Naive thymus-derived CD8-positive, alpha-beta T cell (primary cell): ENCODE results near the gene CDK19. TPM values are rescaled to one million over a fixed set of nuclear protein-coding genes. Genes with fewer than 3 reads are reported as not detected.

ENCODE experiments used
- ATAC-seq, 2 donors: fragments of 150-1000 bp; cut with Tn5 transposase in 1 of 2; sonication (Bioruptor Pico), chemical (Tn5 transposase) in 1 of 2; 1 replicate in 1 of 2; 2 replicates in 1 of 2; pipeline ENCODE4 v1.10.0; 2021; ENCODE audit warnings: mild to moderate bottlenecking in 2 of 2, moderate library complexity in 2 of 2
- POLR2A ChIA-PET: fragments of 350-600 bp; sonication (Branson Sonifier 250); formaldehyde crosslinking; loops from one replicate; lab custom pipeline; 2021; ENCODE audit warnings: antibody characterized with exemption; lab: Charles Lee
- DNase-seq, 10 donors: peaks; one replicate each; pipeline versions ENCODE4 v3.0.0 to v3.0.0-alpha.2; 2020 to 2022
- H3K27ac Mint-ChIP-seq, 10 donors: one replicate each; pipeline ENCODE4 v1.8.0; 2020 to 2022; ENCODE audit warnings: mild to moderate bottlenecking in 10 of 10, mixed read lengths in 10 of 10, moderate library complexity in 4 of 10, inconsistent platforms in 1 of 10
- H3K27me3 Mint-ChIP-seq, 5 donors: one replicate each; pipeline ENCODE4 v1.8.0; 2021 to 2022; ENCODE audit warnings: mixed read lengths in 5 of 5
- H3K36me3 Mint-ChIP-seq, 3 donors: one replicate each; pipeline ENCODE4 v1.8.0; 2020 to 2022; ENCODE audit warnings: mixed read lengths in 3 of 3, mild to moderate bottlenecking in 2 of 3, inconsistent platforms in 1 of 3
- H3K4me1 Mint-ChIP-seq, 4 donors: one replicate each; pipeline ENCODE4 v1.8.0; 2021 to 2022; ENCODE audit warnings: mixed read lengths in 4 of 4
- H3K4me3 Mint-ChIP-seq, 10 donors: one replicate each; pipeline ENCODE4 v1.8.0; 2020 to 2022; ENCODE audit warnings: mild to moderate bottlenecking in 10 of 10, mixed read lengths in 10 of 10, moderate library complexity in 6 of 10, inconsistent platforms in 1 of 10
- H3K9me3 Mint-ChIP-seq, 9 donors: one replicate each; pipeline ENCODE4 v1.8.0; 2020 to 2022; ENCODE audit warnings: mixed read lengths in 9 of 9, mild to moderate bottlenecking in 3 of 9, inconsistent platforms in 1 of 9, moderate library complexity in 1 of 9
- polyA plus RNA-seq, 3 donors: library from polyadenylated mRNA; unstranded; fragments of 300-500 nt; fragmentation: Illumina TruSeq; gene quantifications; one replicate each; pipeline ENCODE4 v1.2.3, GENCODE V29; 2021
- total RNA-seq, 8 experiments: library from RNA in 2 of 8; stranded (reverse) in 2 of 8; gene quantifications; one replicate each; pipeline ENCODE4 v1.2.3 and lab custom pipeline; 2021 to 2026

Gene CDK19
- total and polyA plus RNA-seq, 5 experiments from 2014 or later = 1.1 to 20.0 (median 2.1) TPM

DNA sequence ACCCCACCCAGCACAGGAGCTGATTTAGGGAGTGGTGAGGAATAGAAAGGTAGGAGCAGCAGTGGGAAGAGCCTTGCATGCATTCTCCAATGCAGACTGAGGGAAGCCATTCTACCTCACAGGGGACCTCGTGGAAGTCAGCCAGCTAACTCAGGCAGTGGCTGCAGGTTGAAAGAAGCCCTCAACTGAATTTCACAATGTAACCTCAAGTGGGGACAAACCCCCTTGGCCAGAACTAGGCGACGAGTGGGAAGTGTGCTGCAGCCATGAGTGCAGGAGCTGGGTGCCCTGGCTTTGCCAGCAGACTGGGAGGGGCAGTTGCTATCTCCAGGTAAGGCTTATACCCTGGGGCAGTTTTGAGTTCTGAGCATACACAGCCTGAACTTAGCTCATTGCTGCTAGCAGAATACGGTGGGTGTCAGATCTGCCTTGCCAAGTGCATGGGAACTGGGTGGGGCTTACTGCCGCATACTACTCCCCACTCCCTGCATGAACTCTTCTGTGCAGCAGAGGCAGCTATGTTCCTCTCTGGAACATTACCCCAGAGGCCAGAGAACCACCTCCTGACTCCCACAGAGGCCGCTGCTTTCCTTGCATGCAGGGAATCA is 126.5 kb downstream of the CDK19 start:
- peaks cover 0 to 15% (median 5%) of the 10 kb centered on the region in 3 donors for H3K36me3 Mint-ChIP-seq
- H3K4me3 Mint-ChIP-seq = peak overlapping the region in 4 of 10 donors; percentile 19 to 41 (median 29)
- peak overlapping the region; percentile 24 to 90 (median 70) for H3K27ac Mint-ChIP-seq
- peak; percentile 52 to 53 for ATAC-seq
- peaks cover 13 to 44% (median 29%) of the 10 kb centered on the region in 4 donors for H3K4me1 Mint-ChIP-seq
- POLR2A ChIA-PET = interaction anchor here (1.0 to 2.9 kb wide), 2 partner anchors 186 to 270 kb away, joined by 3 to 17 read pairs; partner anchors contain the start of genes AMD1 and GTF3C6
- no peaks in the 10 kb centered on the region for H3K9me3 Mint-ChIP-seq
- peak in 1 of 10 donors; percentile 3 for DNase-seq
- H3K27me3 Mint-ChIP-seq = no peaks in the 10 kb centered on the region

DNA sequence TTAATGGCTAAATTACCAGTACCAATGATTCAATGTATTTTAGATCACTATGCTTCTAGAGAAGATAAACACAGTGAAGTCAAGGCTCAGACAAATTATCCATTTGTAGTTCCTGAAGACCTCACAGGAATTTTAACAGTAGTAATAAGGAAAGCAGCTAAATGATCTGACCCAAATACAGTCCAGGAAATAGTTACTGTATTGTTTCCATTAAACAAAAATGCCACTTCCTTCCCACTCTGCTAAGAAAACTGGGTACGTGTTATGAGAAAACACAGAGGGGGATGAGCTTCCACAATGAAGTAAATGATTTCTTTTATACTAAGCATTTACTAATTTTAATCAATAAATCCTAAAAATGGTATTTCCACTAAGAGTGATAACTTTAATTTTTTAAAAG is 127.9 kb downstream of the CDK19 start:
- Mint-ChIP-seq H3K9me3 (no peaks in the 10 kb centered on the region), H3K4me1 (peaks cover 13 to 47% (median 31%) of the 10 kb centered on the region in 4 donors), H3K36me3 (peaks cover 0 to 9% (median 3%) of the 10 kb centered on the region in 3 donors), H3K27ac (peak overlapping the region in 5 of 10 donors; percentile 3 to 71 (median 34)), H3K27me3 (no peaks in the 10 kb centered on the region), H3K4me3 (peak overlapping the region in 4 of 10 donors; percentile 30 to 52 (median 38))
- DNase-seq (no peak), ATAC-seq (no peak)
- POLR2A ChIA-PET = interaction anchor here (0.6 to 2.9 kb wide), 3 partner anchors 187 to 795 kb away, joined by 4 to 17 read pairs (median 5); partner anchors contain the start of genes AMD1 and REV3L

DNA sequence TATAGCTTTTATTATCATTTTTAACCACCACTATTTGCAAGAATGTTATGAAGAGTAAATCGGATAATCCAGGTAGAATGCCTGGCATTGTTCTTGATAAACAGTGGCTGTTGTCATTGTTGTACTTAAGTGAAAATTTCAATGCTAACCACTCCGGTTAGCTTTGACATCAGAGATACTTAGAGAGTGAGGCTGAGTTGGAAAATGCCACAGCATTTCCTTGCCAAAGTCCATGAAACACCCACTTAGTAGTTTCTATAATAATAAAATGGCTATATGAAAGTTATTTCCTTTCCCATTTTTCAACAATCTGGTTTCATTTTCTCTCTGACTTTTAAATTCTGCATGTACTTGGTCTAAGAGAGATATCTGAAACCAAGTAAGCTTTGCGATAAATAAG is 132.0 kb downstream of the CDK19 start:
- no peak for ATAC-seq
- Mint-ChIP-seq H3K9me3 (no peaks in the 10 kb centered on the region), H3K4me1 (peaks cover 5 to 32% (median 18%) of the 10 kb centered on the region in 4 donors), H3K36me3 (peaks cover 0 to 3% (median 0%) of the 10 kb centered on the region in 3 donors), H3K27me3 (no peaks in the 10 kb centered on the region), H3K4me3 (no peak overlapping the region), H3K27ac (no peak overlapping the region)
- no peak for DNase-seq
- POLR2A ChIA-PET = interaction anchor here (0.7 to 2.0 kb wide), 5 partner anchors 16 to 325 kb away, joined by 3 to 16 read pairs (median 7); partner anchors contain the start of genes AMD1, CDK19 and GTF3C6

DNA sequence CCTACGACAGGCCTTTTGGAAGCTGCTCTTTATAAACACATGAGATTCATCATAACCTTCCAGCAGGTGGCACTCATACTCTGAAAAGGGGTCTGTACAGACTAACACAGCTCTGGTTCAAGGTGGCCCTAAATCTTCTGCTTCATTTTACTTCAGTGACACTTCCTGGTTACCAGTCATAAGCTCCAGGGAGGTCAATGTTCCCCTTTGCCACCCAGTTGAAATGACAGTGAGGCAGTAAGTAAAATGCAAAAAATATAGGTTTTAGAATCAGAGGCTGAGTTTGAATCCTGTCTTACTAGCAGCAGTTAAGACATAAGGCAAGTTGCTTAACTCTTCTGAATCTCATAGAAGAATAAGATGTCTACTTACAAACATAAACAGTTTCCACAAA is 132.8 kb downstream of the CDK19 start:
- H3K4me3 Mint-ChIP-seq = no peak overlapping the region
- ATAC-seq (peak; percentile 99), DNase-seq (peak in 9 of 10 donors; percentile 48 to 87 (median 73))
- H3K9me3 Mint-ChIP-seq = no peaks in the 10 kb centered on the region
- no peaks in the 10 kb centered on the region for H3K27me3 Mint-ChIP-seq
- peaks cover 0 to 3% (median 0%) of the 10 kb centered on the region in 3 donors for H3K36me3 Mint-ChIP-seq
- peak overlapping the region in 5 of 10 donors; percentile 49 to 78 (median 61) for H3K27ac Mint-ChIP-seq
- POLR2A ChIA-PET = interaction anchor here (0.6 to 2.0 kb wide), 8 partner anchors 17 to 292 kb away, joined by 3 to 16 read pairs (median 4); partner anchors contain the start of genes AMD1, CDK19 and GTF3C6
- H3K4me1 Mint-ChIP-seq = peaks cover 3 to 24% (median 12%) of the 10 kb centered on the region in 4 donors

DNA sequence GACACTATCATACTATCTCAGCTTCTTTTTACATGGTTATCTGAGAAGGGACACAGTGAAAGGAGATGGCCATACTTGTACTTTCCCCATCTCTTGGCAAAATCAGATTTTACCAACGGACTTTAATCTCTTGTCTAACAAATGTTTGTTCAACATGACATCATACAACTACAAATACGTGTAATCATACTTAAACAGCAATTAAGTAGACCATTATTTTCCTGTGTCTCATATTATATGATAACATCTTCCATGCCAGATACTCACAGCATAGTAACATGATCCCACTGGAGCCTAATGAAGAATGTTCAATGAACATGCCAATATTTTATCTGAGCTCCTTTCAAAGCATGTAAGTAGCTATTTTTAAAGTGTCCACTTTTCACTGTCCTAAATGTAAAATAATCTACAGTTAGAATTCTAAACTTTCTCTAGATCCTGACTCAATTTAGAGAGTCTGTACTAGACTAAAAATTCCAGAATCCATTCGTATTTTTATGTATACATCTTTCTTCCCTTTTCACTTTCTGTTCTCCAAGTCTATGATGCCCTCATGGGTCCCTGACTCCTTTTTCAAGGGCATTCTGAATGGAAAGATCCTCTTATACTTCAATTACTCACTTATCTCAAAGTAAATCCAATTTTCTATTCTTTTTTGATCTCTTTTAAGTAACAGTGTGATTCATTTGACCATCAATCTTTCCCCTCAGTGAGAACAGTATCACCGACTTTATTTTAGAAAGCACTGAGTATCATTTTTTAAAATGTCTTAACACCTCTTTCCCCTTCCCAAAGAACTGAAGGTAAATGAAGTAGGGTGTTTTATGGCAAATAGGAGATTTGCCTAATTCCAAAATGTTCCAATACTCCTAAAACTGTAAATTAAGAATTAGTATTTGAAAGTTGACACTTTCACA is 133.5 kb downstream of the CDK19 start:
- no peak for DNase-seq
- peak overlapping the region in 4 of 10 donors; percentile 49 to 73 (median 56) for H3K27ac Mint-ChIP-seq
- ATAC-seq = no peak
- no peaks in the 10 kb centered on the region for H3K9me3 Mint-ChIP-seq
- H3K27me3 Mint-ChIP-seq = no peaks in the 10 kb centered on the region
- peaks cover 3 to 18% (median 7%) of the 10 kb centered on the region in 4 donors for H3K4me1 Mint-ChIP-seq
- POLR2A ChIA-PET = interaction anchor here (0.6 to 2.0 kb wide), 7 partner anchors 133 to 276 kb away, joined by 3 to 16 read pairs (median 4); partner anchors contain the start of genes AMD1, CDK19 and GTF3C6
- H3K4me3 Mint-ChIP-seq = no peak overlapping the region
- peaks cover 0 to 3% (median 0%) of the 10 kb centered on the region in 3 donors for H3K36me3 Mint-ChIP-seq

DNA sequence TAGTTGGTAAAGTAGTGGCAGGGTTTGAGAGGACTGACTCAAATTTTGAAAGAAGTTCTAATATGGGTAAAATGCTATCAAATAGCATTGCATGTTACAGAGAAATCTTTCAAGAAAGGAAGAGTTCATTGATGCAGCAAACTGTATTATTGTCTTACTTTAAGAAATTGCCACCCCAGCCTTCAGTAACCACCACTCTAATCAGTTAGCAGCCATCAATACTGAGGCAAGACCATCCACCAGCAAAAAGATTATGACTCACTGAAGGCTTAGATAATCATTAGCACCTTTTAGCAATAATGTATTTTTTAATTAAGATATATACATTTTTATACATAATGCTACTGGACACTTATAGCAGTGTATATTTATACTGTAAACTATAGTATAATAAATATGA is 138.9 kb downstream of the CDK19 start:
- DNase-seq = no peak
- H3K27me3 Mint-ChIP-seq = no peaks in the 10 kb centered on the region
- POLR2A ChIA-PET = no interaction called here
- ATAC-seq = no peak
- H3K4me1 Mint-ChIP-seq = peaks cover 0 to 3% (median 0%) of the 10 kb centered on the region in 4 donors
- no peak overlapping the region for H3K27ac Mint-ChIP-seq
- peaks cover 0 to 2% (median 0%) of the 10 kb centered on the region in 3 donors for H3K36me3 Mint-ChIP-seq
- no peaks in the 10 kb centered on the region for H3K9me3 Mint-ChIP-seq
- H3K4me3 Mint-ChIP-seq = no peak overlapping the region

DNA sequence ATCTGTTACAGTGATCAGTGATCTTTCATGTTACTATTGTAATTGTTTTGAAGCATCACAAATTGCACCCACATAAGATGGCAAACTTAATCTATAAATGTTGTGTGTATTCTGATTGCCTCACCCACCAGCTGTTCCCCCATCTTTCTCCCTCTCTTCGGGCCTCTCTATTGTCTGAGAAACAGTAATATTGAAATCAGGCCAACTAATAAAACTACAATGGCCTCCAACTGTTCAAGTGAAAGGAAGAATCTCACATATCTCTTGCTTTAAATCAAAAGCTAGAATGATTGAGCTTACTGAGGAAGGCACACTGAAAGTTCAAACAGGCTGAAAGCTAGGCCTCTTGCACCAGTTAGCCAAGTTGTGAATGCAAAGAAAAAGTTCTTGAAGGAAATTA is 141.2 kb downstream of the CDK19 start:
- Mint-ChIP-seq H3K9me3 (no peaks in the 10 kb centered on the region), H3K27me3 (no peaks in the 10 kb centered on the region), H3K27ac (no peak overlapping the region), H3K4me3 (no peak overlapping the region), H3K36me3 (peaks cover 0 to 2% (median 2%) of the 10 kb centered on the region in 3 donors), H3K4me1 (peaks cover 0 to 3% (median 0%) of the 10 kb centered on the region in 4 donors)
- ATAC-seq (no peak), DNase-seq (no peak)
- POLR2A ChIA-PET = no interaction called here

DNA sequence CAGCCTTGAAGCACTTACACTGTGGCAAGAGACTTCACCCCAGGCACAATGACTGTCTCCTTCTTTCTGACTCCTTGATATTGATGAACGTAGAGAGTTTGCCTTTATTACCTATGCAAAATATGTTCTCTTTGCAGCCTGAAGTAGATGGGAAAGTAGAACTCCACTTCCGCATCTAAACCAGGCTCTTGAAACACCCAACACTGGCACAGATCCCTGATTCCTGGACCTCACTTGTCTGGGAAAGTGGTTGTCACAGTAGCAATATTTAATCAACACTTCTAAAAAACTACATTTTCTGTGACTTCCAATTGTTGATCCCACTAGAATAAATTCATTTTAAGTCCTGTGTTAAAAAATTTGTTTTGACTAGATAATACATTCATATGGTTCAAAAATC is 143.1 kb downstream of the CDK19 start:
- POLR2A ChIA-PET = interaction anchor here (1.0 kb wide), 1 partner anchor 13 kb away, joined by 3 read pairs; no protein-coding TSS in a partner anchor
- peaks cover 0 to 6% (median 2%) of the 10 kb centered on the region in 3 donors for H3K36me3 Mint-ChIP-seq
- DNase-seq (no peak), ATAC-seq (no peak)
- H3K4me1 Mint-ChIP-seq = no peaks in the 10 kb centered on the region
- H3K27me3 Mint-ChIP-seq = no peaks in the 10 kb centered on the region
- H3K4me3 Mint-ChIP-seq = no peak overlapping the region
- no peak overlapping the region for H3K27ac Mint-ChIP-seq
- no peaks in the 10 kb centered on the region for H3K9me3 Mint-ChIP-seq

DNA sequence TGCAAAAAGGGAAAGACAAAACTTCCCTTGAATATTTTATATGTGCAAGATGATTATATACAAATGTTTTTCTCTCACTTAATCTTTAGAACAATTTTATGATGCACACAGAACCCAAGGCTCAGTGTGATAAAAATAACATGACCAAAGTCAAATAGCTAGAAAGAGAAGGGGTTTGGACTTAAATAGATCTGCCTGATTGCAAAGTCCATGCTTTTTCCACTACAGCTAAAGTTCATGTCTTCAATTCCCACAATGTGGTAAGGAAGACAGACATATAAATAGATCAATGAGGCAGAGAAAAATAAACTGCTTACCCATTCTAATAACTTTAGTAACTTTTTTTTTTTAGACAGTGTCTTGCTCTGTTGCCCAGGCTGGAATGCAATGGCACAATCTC is 143.8 kb downstream of the CDK19 start:
- no peaks in the 10 kb centered on the region for H3K27me3 Mint-ChIP-seq
- no peaks in the 10 kb centered on the region for H3K4me1 Mint-ChIP-seq
- no peak overlapping the region for H3K4me3 Mint-ChIP-seq
- H3K36me3 Mint-ChIP-seq = peaks cover 0 to 6% (median 4%) of the 10 kb centered on the region in 3 donors
- POLR2A ChIA-PET = interaction anchor here (1.0 kb wide), 1 partner anchor 14 kb away, joined by 3 read pairs; no protein-coding TSS in a partner anchor
- DNase-seq = no peak
- no peak for ATAC-seq
- no peak overlapping the region for H3K27ac Mint-ChIP-seq
- no peaks in the 10 kb centered on the region for H3K9me3 Mint-ChIP-seq

DNA sequence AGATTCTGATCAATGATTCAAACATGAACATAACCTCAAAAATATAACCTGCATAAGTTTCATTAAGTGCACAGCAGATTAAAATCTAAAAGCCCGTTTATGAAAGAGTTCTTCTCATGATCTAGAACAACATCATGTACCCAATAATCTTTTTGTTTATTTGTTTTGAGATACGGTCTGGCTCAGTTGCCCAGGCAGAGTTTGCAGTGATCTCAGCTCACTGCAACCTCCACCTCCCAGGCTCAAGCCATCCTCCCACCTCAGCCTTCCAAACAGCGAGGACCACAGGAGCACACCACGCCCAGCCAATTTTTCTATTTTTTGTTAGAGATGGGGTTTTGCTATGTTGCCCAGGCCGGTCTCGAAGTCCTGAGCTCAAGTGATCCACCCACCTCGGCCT is 149.7 kb downstream of the CDK19 start:
- Mint-ChIP-seq H3K36me3 (peaks cover 14 to 33% (median 16%) of the 10 kb centered on the region in 3 donors), H3K27ac (no peak overlapping the region), H3K4me1 (peaks cover 0 to 16% (median 2%) of the 10 kb centered on the region in 4 donors), H3K27me3 (no peaks in the 10 kb centered on the region), H3K4me3 (no peak overlapping the region), H3K9me3 (no peaks in the 10 kb centered on the region)
- POLR2A ChIA-PET = no interaction called here
- no peak for ATAC-seq
- no peak for DNase-seq

DNA sequence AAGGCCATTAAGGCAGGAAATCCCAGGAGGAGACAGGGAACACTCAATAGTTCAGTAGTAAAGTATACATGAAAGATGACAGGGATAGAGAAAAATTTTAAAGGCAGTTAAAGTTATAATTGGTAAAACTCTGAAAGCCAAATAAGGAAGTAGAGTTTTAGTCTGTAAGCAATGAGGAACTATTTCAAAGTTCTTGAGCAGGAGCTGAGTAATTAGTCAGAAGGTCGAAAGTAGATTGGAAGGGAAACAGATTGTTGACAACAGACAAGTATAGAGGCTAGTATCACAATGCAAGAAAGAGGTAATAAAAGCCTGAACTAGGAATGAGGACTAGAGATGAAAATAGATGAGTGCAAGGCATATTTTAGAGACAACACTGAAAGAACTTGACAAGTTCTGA is 150.3 kb downstream of the CDK19 start:
- no peak for DNase-seq
- POLR2A ChIA-PET = no interaction called here
- no peak overlapping the region for H3K4me3 Mint-ChIP-seq
- H3K27me3 Mint-ChIP-seq = no peaks in the 10 kb centered on the region
- H3K27ac Mint-ChIP-seq = no peak overlapping the region
- ATAC-seq = no peak
- H3K4me1 Mint-ChIP-seq = peaks cover 0 to 16% (median 2%) of the 10 kb centered on the region in 4 donors
- peaks cover 14 to 34% (median 16%) of the 10 kb centered on the region in 3 donors for H3K36me3 Mint-ChIP-seq
- H3K9me3 Mint-ChIP-seq = no peaks in the 10 kb centered on the region

DNA sequence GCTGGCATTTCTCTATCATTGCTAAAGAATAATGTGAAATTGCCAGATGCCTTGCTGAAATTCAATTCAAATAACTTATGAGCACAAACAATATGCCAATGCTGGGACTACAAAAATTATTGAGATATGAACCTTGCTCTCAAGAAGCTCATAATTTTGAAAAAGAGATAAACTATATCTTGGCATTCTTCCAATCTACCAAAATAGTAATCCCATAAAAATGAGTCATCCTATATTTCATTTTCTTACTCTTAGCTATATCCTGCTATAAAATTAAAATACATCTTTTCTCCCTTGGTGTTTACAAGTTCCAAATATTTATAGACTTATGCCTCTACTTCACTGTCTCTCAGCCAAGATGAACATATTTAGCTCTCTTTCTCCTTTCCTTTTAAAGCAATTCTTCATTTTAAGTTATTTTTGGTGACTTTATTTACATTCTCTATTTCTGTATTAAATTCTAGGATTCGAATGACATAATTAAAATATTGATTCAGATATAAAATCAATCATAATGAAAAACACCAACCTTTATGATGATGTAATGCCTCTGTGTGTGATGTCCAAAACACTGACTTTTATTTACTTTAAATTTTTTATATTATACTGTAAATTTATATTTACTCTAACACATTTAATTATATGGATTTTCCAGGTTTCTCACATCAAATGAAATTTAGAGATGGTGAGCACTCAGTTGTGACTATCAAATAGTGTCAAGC is 152.6 kb downstream of the CDK19 start:
- Mint-ChIP-seq H3K4me1 (peaks cover 0 to 16% (median 2%) of the 10 kb centered on the region in 4 donors), H3K36me3 (peaks cover 14 to 32% (median 14%) of the 10 kb centered on the region in 3 donors), H3K9me3 (no peaks in the 10 kb centered on the region), H3K4me3 (no peak overlapping the region), H3K27ac (no peak overlapping the region), H3K27me3 (no peaks in the 10 kb centered on the region)
- DNase-seq = no peak
- POLR2A ChIA-PET = no interaction called here
- no peak for ATAC-seq
